Left lobe of liver (tissue), 2 donors: ENCODE data around the gene PRSS50. TPM values are rescaled to one million over a fixed set of nuclear protein-coding genes. Genes with fewer than 3 reads are reported as not detected.

Source experiments
- ATAC-seq: fragments of 200-7000 bp; cut with Tn5 transposase; one replicate; pipeline ENCODE4 v1.9.1; 2020; ENCODE audit warnings: mild to moderate bottlenecking, moderate library complexity
- DNase-seq: peaks from one replicate; pipeline ENCODE4 v3.0.0-alpha.2; 2020; ENCODE audit warnings: low spot score
- total RNA-seq: library from RNA; stranded (reverse); gene quantifications from one replicate; pipeline ENCODE4 v1.2.1, GENCODE V29; 2021
- donor health status: DM: no; HTN: no; CAD: no; lungs with moderate emphysema.
- donor health status: DM: no; HTN: yes; CAD: no.

Gene PRSS50
- total RNA-seq, 1 donor from 2014 or later = 0.13 TPM

GRCh38 chr3:46671541-46672348, 45.9 kb downstream of the PRSS50 start:
- no peak for ATAC-seq

GRCh38 chr3:46670891-46671427, 46.7 kb downstream of the PRSS50 start:
- DNase-seq (peak; percentile 34), ATAC-seq (no peak)

More at GRCh38 chr3:46671541-46672348, 45.9 kb downstream of the PRSS50 start:
- peak; percentile 38 for DNase-seq

DNA sequence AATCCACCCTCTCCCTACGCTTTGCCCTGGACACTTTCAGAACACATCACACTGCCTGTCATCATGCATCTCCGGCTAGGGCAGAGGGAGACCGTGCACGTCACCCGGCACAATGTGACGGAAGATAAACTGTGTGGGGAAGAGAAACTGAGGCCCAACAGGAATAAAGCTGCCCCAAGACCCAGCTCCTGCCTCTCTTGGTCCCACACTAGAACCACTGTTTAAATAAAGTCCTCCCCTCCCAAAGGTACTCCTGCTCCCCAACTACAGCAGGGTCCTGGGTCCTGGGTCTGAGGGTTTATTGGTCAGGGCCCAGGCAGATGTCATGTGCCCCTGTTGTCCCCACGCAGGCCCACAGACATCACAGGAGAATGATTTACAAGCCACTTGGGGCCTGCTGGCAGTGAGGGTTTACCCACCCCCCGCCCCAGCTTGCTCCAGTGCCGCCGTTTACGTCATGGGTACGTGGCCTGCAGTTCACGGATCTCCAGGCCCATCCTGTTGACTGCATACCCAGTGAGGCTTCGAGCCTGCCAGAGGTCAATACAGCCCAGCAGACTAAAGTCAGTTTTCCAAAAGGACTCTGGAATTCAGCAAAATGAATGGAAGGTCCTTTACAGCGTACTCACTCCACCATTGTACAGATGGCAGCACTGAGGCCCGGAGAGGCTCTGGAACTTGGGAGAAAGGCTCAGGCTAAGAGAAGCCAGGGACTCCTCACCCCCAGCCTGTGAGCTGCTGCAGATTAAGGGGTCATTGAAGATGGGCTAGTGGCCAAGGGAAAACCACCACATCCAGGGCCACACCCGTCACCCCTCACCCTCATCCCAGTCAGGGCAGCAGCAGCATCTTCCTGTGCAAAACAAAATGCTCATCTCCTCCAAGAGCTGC, 47.4 kb downstream of the PRSS50 start:
- ATAC-seq (no peak), DNase-seq (peak; percentile 35)

DNA sequence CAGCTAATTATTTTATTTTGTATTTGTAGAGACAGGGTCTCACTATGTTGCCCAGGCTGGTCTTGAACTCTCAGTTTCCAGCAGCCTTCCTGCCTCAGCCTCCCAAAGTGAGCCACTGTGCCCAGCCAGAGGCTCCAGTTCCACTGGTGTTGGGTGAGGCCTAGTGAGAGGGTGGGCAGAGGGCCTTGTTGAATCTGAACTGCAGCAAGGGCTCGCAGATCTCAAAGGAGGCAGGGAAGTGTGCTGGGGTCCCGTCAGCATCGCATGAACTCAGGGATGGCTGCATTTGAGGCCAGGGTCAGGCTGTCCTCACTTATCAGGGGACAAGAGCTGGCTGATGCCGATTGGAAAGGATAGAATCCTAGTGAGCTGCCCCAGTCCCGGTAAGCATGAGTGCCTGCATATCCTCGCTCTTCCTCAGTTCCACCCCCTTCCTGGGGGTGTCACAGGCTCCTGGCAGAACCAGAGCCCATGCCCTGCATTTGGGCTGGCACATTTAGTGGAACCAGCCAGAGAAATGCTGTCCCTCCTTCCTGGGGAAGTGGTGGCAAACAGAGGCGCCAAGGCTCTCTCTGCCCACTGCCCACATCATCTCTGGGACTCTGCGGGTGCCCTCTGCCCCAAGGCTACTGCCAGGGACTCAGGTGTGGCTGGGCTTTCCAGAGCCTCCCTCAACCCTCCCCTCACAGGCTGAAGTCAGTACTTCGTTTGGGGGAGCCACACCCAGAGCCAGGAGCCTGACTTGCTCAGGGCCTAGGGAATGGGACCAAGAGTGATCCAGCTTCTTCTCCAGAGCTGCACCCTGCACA, 48.3 kb downstream of the PRSS50 start:
- DNase-seq = peak; percentile 38
- no peak for ATAC-seq

- no peak for ATAC-seq
- no peak for DNase-seq
Observed at GRCh38 chr3:46668591-46668990, 49.1 kb downstream of the PRSS50 start.

DNA sequence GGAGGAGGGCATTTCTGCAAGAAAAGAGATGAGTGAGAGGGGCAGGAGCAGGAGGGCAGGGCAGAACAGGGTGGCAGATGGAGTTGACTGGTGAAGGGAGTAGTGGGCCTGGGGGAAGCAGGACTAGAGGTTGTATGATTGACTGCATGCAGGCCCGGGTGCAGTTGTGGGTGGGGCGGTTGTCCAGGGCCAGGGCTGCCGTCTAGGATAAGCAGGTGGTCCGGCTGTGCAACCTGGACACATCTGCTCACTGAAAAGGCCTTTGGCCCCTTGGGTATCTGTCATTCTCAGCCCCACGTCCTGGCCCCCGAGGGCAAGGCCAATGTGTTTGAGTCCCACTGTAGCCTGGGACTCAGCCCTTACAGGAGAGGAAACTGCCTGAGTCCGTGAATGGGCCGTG, 49.6 kb downstream of the PRSS50 start:
- ATAC-seq (no peak), DNase-seq (peak; percentile 35)

DNA sequence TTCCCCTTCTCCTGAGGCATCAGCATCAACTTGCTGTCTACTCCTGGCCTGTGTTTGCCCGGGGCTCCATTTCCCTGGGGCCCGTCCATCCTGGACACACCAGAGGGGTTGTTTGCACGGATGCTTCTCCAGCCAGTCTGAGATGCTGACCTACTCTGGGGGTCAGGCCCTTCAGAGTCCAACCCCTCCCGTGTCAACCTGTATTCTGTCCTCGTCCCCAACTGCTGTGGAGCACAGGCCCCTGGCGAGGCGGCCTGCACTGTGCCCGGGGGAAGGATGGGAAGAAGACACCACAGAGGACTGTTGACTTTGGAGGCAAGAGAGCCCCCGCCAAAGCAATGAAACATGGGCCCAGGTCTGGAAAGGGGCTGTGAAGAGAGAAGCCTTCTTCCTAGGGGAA, 50.0 kb downstream of the PRSS50 start:
- DNase-seq (peak; percentile 40), ATAC-seq (no peak)

DNA sequence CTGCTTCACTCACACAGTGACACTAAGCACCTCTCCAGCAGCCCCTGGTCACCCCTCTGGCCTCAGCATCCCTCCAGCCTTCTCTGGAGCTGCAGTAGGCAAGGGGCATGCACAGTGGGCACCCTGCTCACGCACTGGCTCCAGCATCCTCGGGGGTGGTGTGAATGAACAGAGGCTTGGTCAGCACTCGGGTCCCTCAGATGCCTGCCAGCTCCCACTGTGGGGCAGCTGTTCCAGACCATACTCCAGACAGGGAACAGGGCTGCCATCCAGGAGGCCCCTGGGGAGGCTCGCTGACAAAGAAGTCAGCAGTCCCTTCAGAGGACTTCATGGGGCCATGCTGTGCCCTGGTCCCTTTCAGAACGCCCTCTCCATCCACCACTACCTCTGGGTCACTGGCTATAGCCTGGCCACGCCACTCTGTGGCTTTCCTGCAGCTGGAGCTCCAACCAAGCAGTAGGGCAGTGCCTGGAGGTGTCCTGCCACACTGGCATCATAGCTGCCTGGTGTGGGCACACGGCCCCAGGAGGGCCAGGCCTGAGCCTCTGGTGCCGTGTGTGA, 50.5 kb downstream of the PRSS50 start:
- no peak for ATAC-seq
- no peak for DNase-seq

DNA sequence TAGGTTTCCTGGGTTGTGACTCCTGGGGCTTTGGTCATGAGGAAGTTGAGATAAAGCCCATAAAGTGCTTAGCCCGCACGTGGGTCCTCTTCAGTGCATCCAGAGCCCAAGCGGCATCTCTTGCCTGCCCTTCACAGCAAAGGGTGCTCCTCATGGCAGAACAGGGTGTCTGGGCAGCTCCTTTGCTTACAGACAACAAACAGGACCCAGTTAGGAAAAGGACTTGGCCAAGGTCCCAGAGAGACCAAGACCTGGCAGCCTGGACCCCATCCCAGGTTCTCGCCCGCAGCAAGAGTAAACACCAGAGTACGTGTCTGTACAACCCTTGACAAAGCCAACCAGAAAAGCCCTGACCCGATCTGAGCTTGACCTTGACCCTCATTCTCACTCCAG, 51.2 kb downstream of the PRSS50 start:
- ATAC-seq (peak; percentile 61), DNase-seq (peak; percentile 73)

DNA sequence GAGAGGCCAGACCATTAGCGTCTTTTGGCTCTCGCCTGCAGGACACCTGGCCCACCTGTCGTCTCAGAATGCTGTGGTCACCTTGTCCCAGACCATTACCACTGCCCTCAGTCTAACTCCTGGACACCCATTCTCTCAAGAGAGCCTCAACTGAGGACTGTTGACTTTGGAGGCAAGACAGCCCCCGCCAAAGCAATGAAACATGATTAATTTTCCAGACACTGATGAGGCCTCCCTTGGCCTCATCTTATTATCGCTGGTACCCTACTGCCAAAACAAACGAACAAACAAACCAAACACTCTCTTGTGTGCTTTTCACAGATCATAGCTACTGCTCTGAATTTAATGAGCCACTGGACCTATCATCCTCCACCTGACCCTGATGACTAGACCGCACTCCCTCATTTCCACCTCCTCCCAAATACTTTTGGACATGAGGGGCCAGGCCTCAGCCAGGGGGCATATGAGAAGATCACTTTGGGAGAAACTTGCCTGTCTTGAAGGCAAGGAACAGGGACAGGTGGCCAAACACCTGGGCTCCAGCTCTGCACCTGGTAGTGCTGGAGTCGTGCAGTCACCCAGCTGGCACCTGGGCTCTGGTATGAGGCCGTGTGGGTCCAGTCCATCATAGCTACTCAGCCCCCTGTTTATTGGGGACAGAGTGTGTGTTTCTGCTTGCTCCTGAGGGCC, 51.8 kb downstream of the PRSS50 start:
- peak; percentile 1 for ATAC-seq
- peak; percentile 40 for DNase-seq

GRCh38 chr3:46664971-46665762, 52.5 kb downstream of the PRSS50 start:
- DNase-seq = no peak

DNA sequence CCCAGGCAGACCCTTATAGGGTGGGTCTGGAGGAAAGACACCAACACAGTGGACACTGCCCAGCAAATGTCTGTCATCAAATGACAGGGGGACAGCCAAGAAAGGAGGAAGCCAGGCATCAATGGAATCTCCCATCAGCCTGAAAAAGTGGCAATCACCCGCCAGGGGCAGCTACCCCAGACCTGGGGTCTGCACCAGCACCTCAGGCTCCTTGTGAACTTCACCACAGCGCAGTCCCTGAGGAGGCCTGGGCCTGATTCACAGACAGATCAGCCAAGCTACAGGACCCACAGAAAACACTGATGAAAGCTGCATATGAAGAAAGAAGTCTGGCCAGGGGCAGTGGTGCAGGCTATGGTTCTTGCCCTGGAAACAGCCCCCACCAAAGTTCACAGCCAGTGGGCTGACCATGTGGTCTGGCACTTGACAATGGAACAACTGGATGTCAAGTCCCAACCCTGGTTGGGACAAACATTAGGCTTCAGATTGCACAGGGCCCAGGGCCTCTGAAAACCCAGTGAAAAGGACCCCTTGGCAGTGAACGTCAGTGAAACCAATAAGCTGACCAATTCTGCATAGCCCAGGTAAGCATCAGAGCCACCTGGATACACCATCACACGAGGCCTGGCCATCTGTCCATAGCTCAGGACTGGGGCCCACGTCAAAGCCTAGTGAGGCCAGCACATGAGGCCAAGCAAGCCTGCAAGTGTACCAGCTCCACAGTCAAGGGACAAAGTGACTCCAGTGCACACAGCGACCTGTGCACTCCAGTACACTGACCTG, 53.3 kb downstream of the PRSS50 start:
- DNase-seq (peak; percentile 43), ATAC-seq (no peak)

More at GRCh38 chr3:46664971-46665762, 52.5 kb downstream of the PRSS50 start:
- no peak for ATAC-seq

GRCh38 chr3:46663591-46664135, 54.0 kb downstream of the PRSS50 start:
- peak; percentile 34 for ATAC-seq
- peak; percentile 47 for DNase-seq

GRCh38 chr3:46662771-46663551, 54.7 kb downstream of the PRSS50 start:
- ATAC-seq (no peak), DNase-seq (peak; percentile 62)
